Stimulated activated CD8-positive, alpha-beta memory T cell treated with anti-CD3 and anti-CD28 coated beads, Interleukin-12 subunit alpha, Interleukin-12 subunit beta, amount 100 ng/mL, for 4 hours (primary cell): ENCODE data around the gene APOC4.

Source experiments
- DNase-seq: peaks from one replicate; pipeline ENCODE4 v3.0.0-alpha.2; 2020; ENCODE audit warnings: low read depth

The APOC4 gene

DNA sequence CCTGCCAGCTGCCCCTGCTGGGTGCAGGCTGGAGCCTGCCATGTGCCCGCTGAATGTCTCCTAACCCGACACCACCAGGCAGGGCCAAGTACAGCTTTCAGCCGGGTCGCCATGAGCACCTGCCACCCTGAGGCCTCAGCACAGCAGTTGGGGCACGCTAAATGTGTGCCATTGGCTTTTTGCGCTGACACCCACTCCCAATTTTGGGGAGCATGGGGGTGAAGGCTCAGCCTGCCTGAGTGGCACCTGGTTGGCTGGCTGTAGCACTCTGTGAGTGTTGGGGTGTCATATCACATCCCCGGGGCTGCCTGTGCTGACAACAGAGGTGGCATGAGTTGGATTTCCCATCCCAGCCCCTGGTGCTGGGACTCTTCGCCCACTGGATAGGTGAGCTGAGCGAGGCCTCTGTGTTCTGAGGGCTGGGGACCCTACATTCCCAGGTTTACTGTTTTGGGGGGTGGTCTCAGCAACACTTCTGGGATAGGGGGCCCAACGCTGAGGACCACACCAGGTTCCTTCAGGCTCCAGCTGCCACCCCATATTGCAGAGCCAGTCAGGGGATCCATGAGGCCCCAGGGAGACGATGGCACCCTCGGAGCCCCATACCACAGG, 52.0 kb downstream of the APOC4 start:
- DNase-seq = no peak
